ENCODE measurements around the gene SMYD3.
"Not testable (repeated sequence)": the region's sequence is repeated elsewhere in the genome, so short reads cannot be mapped to it uniquely, and the experiment has no call there.

SMYD3 gene

GRCh38 chr1:245788269-245788668 is 718.8 kb downstream of the SMYD3 start:
- DNase-seq = no peak

- DNase-seq = no peak
Measured at GRCh38 chr1:245786948-245787347, 720.1 kb downstream of the SMYD3 start.

- DNase-seq = no peak
Measured at GRCh38 chr1:245779797-245780755, 727.0 kb downstream of the SMYD3 start.

GRCh38 chr1:245777752-245778151 is 729.3 kb downstream of the SMYD3 start:
- no peak for DNase-seq

- no peak for DNase-seq
Measured at GRCh38 chr1:245776694-245777332, 730.3 kb downstream of the SMYD3 start.

- DNase-seq = no peak
Measured at GRCh38 chr1:245776139-245776538, 730.9 kb downstream of the SMYD3 start.

GRCh38 chr1:245774931-245775330 is 732.1 kb downstream of the SMYD3 start:
- DNase-seq = not testable (repeated sequence)

- no peak for DNase-seq
Measured at GRCh38 chr1:245774196-245774595, 732.9 kb downstream of the SMYD3 start.

- no peak for DNase-seq
Measured at GRCh38 chr1:245773344-245773743, 733.7 kb downstream of the SMYD3 start.

GRCh38 chr1:245772739-245773138 is 734.3 kb downstream of the SMYD3 start:
- no peak for DNase-seq

GRCh38 chr1:245772325-245772724 is 734.8 kb downstream of the SMYD3 start:
- DNase-seq = no peak

- no peak for DNase-seq
Measured at GRCh38 chr1:245771511-245772281, 735.4 kb downstream of the SMYD3 start.

GRCh38 chr1:245770156-245770555 is 736.9 kb downstream of the SMYD3 start:
- no peak for DNase-seq

GRCh38 chr1:245768596-245768995 is 738.5 kb downstream of the SMYD3 start:
- DNase-seq = no peak

- no peak for DNase-seq
Measured at GRCh38 chr1:245765230-245766000, 741.7 kb downstream of the SMYD3 start.

GRCh38 chr1:245763873-245764331 is 743.2 kb downstream of the SMYD3 start:
- DNase-seq = no peak

- DNase-seq = no peak
Measured at GRCh38 chr1:245762396-245762910, 744.6 kb downstream of the SMYD3 start.

GRCh38 chr1:245760301-245760700 is 746.8 kb downstream of the SMYD3 start:
- no peak for DNase-seq

GRCh38 chr1:245754463-245754961 is 752.6 kb downstream of the SMYD3 start:
- DNase-seq = no peak

GRCh38 chr1:245753807-245754206 is 753.3 kb downstream of the SMYD3 start:
- no peak for DNase-seq

GRCh38 chr1:245752561-245752960 is 754.5 kb downstream of the SMYD3 start:
- no peak for DNase-seq
